HL-60/S4 treated with retinoic acid at 250 ng/mL for 4 days and 3 days (cell line): ENCODE measurements around the gene CDK4.
"Not testable (repeated sequence)": the region's sequence is repeated elsewhere in the genome, so short reads cannot be mapped to it uniquely, and the experiment has no call there.

ENCODE experiments used
- in situ Hi-C: fragments of 300-500 bp; cut with MboI; formaldehyde crosslinking; loops from 2 replicates; pipeline ENCODE4 v1.7.0; 2022; ENCODE audit warnings: low sequenced_read_pairs

Gene CDK4

GRCh38 chr12:57727758-57728395 lies 24.2 kb downstream of the CDK4 start:
- in situ Hi-C loops = no loop called here

DNA sequence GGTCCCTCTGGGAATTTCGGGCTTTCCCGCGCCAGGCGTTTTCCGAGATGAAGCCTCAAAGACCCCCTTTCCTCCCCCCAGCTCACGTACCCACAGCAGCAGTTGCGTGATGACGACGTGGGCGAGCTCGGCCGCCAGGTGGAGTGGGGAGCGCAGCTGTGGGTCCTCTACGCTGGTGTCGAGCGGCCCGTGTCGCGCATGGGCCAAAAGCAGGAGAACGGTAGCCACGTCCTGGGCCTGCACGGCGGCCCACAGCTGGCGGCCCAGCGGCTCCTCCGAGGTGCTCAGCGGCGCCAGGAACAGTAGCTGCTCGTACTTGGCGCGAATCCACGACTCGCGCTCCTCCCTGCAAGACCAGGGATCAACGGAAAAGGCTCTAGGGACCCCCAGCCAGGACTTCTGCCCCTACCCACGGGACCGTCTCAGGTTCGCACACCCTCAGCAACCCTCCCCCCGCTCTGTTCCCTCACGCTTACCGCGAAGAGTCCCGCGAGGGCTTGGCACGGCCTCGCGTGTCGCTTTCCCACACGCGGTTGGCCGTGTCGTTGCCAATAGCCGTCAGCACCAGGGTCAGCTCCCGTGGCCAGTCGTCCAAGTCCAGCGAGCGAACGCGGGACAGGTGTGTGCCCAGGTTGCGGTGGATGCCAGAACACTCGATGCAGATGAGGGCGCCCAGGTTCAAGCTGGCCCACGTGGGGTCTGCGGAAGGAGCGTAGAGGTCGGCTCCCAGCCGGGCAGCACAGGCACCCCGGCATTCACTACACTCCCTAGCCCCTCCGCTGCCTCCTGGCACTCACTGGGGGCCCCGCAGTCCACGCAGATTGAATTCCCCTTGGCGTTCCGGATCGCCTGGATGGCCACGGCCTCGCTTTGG lies 25.0 kb downstream of the CDK4 start:
- in situ Hi-C loops = no loop called here

GRCh38 chr12:57726151-57726883 lies 25.8 kb downstream of the CDK4 start:
- in situ Hi-C loops = no loop called here

DNA sequence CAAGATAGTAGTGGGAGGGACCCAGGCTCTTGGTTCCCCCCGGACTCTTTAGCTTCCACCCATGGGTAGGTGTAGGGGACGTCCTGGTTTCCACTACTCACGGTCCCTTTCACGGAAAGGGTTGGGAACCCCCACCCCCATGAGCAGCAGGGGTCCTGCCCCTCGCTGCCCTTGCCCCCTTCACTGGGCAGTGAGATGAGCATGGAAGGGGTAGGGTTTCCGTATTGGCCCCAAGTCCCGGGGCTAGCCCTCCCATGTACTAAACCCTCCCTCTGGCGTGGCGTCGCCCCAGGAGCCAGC lies 26.3 kb downstream of the CDK4 start:
- in situ Hi-C loops = no loop called here

DNA sequence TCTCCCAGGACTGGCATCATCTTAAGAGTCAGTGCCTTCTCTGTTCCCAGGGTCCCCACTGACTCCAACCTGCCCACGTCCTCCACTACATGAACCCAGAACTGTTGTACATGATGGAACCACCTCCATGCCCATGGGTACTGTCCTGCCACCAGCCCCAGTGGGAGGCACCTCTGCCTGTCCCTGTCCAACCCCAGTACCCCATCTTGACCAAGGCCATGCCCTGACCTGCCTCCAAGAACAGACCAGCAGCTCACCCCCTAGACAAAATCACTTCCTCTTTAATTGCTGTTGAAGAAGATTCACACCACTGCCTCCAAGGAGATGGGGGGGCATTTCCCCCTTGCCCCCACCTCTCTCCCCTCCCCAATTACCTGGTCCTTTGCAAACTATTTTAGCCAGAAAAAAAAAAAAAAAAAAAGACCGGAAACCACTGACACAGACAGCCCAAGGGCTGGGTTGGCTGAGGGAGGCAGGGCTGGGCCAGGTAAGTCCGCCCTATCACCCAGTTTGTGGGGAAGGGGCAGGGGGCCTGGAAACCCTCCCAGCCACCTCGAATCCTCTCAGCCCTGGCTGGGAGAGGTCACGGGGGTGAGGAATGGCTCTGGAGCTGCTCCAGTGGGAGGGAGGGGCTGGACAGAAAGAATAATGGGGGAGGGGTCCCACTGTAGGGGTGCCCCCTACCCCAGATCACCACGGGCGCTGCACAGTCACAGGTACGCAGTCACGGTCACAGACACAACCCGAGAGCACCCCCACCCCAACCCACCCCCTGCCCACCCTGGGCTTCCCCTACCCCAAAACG lies 27.0 kb downstream of the CDK4 start:
- in situ Hi-C loops = no loop called here

DNA sequence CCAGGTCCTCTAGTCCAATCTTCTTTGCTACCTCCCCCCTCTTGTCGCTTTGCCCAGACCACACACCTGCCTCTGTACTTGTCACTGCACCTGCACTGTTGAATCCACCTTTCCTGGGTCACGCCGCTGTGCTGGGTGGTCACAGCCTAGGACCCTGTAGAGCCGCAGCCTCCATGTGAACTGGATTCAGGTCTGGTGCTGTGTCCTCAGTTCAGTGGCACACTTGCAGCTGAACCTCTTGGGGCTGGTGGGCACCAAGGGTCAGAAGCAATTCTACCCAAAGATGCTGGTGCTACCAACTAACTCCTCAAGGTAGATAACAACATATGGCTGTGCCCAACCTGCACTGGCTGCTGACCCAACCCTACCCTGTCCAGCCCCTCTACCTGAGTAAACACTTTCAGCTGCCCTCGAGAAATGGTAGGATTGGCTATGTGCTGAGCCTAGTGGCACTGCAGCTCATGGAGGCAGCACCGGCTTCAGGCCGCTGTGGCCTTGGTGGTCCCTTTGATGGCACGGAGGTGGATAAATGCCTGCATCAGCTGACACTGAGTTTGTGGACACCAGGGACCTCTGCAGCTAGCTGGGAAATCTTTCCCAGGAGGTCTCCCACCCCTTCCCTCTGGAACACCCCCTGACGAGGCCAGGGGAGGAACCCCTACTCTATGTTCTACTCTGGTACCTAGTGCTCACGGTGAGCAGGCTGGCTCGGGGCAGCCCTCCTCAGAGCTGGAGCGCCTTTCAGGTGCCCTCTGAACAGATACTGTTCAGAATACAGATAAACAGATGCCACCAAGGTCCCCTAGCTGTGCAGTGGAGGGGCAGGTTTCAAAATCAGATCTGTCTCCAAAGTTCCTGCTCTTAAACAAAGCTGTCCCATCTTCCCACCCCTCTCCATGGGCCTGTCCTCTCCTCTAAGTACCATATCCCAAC lies 27.8 kb downstream of the CDK4 start:
- in situ Hi-C loops = no loop called here

DNA sequence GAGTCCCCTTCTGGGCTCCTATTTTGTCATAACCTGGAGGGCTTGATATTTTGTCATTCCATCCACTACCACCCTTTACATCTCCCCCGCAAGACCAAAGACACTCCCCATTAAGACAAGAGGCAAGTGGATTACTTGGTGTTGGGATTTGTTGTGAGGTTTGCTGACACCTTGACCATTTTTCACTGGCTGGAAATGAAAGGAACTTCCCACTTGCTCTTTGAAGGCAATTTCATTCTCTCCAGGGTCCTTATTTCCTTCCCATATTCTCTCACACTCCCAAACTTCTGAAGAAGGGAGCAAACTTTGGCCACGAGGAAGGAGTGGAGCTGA lies 28.5 kb downstream of the CDK4 start:
- in situ Hi-C loops = no loop called here

DNA sequence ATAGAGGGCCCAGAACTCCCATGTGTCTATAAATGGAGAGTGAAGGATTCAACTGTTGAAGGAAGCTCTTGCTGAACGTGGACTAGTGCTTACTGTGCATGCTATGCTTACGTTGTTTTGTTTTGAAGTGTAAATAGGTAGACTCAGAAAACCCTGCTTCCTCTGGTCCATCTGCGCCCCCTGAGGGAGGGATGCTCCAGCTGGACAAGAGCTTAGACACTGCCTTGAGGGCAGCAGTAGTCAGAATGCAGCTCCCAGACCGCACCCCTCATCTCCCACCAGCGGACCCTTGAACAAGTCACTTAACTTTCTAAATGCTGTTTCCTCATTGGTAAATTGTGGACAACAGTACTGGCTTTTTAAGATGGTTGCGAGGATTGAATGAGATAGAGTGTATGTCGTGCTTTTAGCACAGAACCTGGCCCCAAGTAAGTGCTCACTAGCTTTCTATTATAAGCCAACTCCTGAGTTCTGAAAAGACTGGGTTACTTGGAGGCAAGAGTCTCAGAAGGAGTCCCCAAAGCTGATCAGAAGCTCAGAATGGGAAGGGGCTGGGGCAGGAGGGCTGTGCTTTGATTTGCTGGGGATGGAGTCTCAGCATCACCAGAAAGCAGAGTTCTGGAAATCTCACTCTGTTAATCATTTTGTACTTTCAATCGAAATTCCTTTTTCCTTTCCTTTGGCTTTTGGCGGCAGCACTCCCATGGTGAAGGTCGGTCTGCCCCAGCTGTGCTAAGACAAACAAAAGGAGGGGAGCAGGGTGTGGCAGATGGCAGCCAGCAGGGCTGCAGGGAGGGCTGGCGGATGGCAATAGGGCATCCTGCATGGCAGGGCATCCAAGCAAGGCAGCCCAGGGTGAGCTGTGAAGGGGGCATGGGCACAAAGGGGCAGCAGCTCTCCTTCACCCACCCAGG lies 29.1 kb downstream of the CDK4 start:
- in situ Hi-C loops = no loop called here

GRCh38 chr12:57721846-57722608 lies 30.1 kb downstream of the CDK4 start:
- in situ Hi-C loops = not testable (repeated sequence)

GRCh38 chr12:57720606-57721595 lies 31.2 kb downstream of the CDK4 start:
- in situ Hi-C loops = no loop called here

DNA sequence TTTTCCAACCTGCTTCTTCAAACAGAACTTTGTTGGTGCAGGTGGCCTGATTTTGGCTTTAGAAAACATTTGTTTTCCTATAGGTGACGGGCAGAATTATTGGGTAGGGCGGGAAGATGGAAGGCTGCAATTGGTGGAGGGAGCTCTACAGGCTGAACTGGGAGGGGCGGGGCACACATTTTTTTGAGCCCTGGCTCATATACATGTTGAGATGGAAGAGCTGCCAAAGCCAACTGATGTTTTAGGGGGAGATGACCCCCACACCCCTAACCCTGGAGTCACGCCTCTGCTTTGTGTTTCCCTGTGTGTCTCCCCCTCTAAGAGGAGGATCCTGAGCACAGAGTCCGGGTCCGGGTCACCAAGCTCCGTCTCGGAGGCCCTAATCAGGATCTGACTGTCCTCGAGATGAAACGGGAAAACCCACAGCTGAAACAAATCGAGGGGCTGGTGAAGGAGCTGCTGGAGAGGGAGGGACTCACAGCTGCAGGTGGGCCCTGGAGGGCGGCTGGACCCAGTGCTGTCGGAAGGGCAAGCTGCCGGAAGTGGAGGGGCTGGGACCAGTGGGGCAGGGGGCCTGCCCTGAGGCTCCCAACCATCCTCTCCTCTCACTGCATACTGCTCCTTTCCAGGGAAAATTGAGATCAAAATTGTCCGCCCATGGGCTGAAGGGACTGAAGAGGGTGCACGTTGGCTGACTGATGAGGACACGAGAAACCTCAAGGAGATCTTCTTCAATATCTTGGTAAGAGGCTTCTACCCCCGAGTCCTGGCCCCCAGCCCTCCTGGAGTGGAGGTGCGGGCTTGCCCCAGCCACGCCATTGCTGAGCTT lies 32.1 kb downstream of the CDK4 start:
- in situ Hi-C loops = no loop called here

DNA sequence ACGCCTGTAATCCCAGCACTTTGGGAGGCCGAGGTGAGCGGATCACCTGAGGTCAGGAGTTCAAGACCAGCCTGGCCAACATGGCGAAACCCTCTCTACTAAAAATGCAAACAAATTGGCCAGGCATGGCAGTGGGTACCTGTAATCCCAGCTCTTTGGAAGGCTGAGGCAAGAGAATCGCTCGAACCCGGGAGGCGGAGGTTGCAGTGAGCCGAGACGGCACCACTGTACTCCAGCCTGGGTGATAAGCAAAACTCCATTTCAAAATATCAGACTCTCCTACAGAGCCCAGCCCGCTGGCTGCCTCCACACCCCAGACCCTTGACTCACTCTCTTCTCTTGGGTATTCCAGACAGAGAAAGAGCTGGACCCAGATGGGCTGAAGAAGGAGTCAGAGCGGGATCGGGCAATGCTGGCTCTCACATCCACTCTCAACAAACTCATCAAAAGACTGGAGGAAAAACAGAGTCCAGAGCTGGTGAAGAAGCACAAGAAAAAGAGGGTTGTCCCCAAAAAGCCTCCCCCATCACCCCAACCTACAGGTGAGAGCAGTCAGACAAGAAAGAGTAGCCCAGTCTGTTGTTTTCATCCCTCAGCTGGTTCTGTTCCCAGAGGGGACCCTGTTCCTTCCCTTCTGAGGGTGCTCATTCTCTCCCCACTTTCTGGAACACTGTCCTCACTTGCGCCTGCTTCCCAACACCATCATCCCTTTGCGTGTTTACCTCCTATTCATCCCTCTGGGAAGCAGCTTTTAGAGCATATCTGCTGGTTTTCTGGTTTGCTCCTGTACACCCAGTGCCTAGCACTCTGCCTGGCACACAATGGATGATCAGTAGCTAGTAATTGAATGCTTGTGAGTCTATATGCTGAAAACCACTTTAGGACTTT lies 33.2 kb downstream of the CDK4 start:
- in situ Hi-C loops = no loop called here

DNA sequence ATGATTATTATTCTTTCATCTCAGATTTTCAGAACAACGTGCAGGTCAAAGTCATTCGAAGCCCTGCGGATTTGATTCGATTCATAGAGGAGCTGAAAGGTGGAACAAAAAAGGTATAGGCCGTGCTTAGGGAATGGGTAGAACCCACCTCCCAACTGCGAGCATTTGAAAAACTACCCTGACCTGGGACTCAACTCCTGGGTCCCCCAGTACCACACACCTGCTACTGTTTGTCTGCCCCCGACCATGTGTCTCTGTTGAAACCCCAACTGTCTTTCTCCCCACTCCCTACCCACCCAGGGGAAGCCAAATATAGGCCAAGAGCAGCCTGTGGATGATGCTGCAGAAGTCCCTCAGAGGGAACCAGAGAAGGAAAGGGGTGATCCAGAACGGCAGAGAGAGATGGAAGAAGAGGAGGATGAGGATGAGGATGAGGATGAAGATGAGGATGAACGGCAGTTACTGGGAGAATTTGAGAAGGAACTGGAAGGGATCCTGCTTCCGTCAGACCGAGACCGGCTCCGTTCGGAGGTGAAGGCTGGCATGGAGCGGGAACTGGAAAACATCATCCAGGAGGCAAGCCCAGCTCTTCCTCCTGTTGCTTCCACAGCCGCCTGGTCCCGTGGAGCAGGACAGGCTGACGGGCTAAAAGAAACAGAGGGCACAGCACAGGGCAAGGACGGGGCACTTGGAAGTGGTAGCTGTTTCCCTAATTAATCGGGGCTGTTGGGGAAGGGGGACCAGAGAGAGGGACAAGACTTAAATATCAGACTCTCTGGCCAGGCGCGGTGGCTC lies 34.1 kb downstream of the CDK4 start:
- in situ Hi-C loops = no loop called here

GRCh38 chr12:57717131-57717530 lies 35.0 kb downstream of the CDK4 start:
- in situ Hi-C loops = no loop called here

DNA sequence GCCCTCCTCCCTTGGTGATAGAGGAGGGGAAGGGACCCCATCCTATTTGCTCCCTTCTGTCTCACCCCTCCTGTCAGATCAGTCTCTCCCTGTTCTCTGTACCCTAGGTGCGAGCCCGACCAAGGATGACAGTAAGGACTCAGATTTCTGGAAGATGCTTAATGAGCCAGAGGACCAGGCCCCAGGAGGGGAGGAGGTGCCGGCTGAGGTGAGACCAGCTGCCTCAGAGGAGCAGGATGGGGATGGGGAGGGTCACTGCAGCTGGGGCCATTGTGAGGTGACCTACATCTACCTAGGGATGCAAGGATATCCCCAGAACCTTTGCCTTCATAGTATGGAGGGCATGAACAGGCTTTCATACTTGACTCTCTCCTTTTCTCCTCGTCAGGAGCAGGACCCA lies 35.8 kb downstream of the CDK4 start:
- in situ Hi-C loops = no loop called here
